ENCODE data around the gene ACAA2. TPM values are rescaled to one million over a fixed set of nuclear protein-coding genes. Genes with fewer than 3 reads are reported as not detected.

ACAA2 gene
- total RNA-seq, 2 experiments from 2014 or later, result 5.7 to 6.2 TPM

DNA sequence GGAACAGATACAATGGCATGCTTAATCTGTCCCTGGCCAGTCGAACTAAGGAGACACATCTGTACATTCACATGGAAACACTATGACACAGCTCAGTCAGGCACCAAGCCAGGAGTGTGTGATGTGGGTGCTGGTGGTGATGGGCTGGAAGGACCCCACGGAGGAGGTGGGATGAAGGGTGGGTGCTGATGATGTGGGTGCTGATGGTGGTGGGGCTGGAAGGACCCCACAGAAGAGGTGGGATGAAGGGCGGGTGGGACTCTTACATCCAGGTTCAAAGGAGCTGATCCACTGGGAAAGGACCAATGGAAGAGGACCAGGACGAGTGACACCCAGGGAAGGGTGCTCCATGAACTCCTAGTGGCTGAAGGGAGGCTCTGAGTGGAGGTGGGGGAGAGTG, 34.8 kb upstream of the ACAA2 start:
- intact Hi-C loops (cut with DNase I, micrococcal nuclease), result no loop called here
- TF ChIP-seq, protein P1, sequence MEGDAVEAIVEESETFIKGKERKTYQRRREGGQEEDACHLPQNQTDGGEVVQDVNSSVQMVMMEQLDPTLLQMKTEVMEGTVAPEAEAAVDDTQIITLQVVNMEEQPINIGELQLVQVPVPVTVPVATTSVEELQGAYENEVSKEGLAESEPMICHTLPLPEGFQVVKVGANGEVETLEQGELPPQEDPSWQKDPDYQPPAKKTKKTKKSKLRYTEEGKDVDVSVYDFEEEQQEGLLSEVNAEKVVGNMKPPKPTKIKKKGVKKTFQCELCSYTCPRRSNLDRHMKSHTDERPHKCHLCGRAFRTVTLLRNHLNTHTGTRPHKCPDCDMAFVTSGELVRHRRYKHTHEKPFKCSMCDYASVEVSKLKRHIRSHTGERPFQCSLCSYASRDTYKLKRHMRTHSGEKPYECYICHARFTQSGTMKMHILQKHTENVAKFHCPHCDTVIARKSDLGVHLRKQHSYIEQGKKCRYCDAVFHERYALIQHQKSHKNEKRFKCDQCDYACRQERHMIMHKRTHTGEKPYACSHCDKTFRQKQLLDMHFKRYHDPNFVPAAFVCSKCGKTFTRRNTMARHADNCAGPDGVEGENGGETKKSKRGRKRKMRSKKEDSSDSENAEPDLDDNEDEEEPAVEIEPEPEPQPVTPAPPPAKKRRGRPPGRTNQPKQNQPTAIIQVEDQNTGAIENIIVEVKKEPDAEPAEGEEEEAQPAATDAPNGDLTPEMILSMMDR (IDR thresholded peaks at IDR 0.05), result no peak
- Mint-ChIP-seq H3K27ac (no peak overlapping the region), H3K27me3 (peaks cover 24% of the 10 kb centered on the region), H3K36me3 (ENCODE audit: low read depth) (no peaks in the 10 kb centered on the region), H3K9me3 (no peaks in the 10 kb centered on the region), H3K4me1 (ENCODE audit: low read depth) (no peaks in the 10 kb centered on the region), H3K4me3 (no peak overlapping the region)
- H3K36me3 ChIP-seq (ENCODE audit: insufficient read depth, low read length), result no peaks in the 10 kb centered on the region
- DNase-seq (no peak), ATAC-seq (ENCODE audit: poor library complexity) (no peak)
- no peak overlapping the region for H3K27ac ChIP-seq (ENCODE audit: low read depth in 1 of 2, low read length in 2 of 2)
- no peaks in the 10 kb centered on the region for H3K9me3 ChIP-seq (ENCODE audit: control insufficient read depth in 1 of 2, insufficient read depth in 1 of 2, low read length in 2 of 2)
- CTCF ChIA-PET, result no interaction called here
- H3K27me3 ChIP-seq (ENCODE audit: control insufficient read depth in 1 of 2, insufficient read depth in 2 of 2, low read length in 2 of 2), result no peaks in the 10 kb centered on the region
- H3K4me3 ChIP-seq (ENCODE audit: low read length), result no peak overlapping the region
- POLR2A ChIA-PET, result no interaction called here
- H3K4me1 ChIP-seq (ENCODE audit: insufficient read depth, low read length), result no peaks in the 10 kb centered on the region

DNA sequence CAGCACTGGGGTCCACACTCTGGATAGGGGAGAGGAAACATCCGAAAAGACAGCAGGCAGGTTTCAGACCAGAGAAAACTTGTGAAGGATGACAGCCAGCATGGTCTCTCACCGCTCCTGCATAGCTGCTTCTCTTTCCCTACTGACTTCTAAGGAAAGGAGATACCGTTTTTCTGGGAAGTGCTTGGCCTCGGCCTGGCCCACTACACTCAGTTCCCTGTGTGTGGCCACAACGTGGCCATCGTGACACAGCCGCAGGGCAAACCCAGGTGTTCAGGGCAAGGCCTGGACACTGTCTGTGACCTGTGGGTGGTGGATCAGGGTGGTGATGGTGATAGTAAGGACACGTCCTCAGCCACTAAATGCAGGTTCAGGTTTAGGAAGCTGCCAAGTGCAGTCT, 34.2 kb upstream of the ACAA2 start:
- H3K36me3 ChIP-seq (ENCODE audit: insufficient read depth, low read length), result no peaks in the 10 kb centered on the region
- no peaks in the 10 kb centered on the region for H3K9me3 ChIP-seq (ENCODE audit: control insufficient read depth in 1 of 2, insufficient read depth in 1 of 2, low read length in 2 of 2)
- H3K27ac ChIP-seq (ENCODE audit: low read depth in 1 of 2, low read length in 2 of 2), result no peak overlapping the region
- H3K4me1 ChIP-seq (ENCODE audit: insufficient read depth, low read length), result no peaks in the 10 kb centered on the region
- H3K4me3 ChIP-seq (ENCODE audit: low read length), result no peak overlapping the region
- H3K4me3 Mint-ChIP-seq, result no peak overlapping the region
- no peaks in the 10 kb centered on the region for H3K4me1 Mint-ChIP-seq (ENCODE audit: low read depth)
- no peaks in the 10 kb centered on the region for H3K27me3 ChIP-seq (ENCODE audit: control insufficient read depth in 1 of 2, insufficient read depth in 2 of 2, low read length in 2 of 2)
- H3K27me3 Mint-ChIP-seq, result peaks cover 24% of the 10 kb centered on the region
- H3K36me3 Mint-ChIP-seq (ENCODE audit: low read depth), result no peaks in the 10 kb centered on the region
- no peak overlapping the region for H3K27ac Mint-ChIP-seq
- DNase-seq, result no peak
- intact Hi-C loops (cut with DNase I, micrococcal nuclease), result no loop called here
- no peaks in the 10 kb centered on the region for H3K9me3 Mint-ChIP-seq
- TF ChIP-seq, protein P1 (IDR thresholded peaks at IDR 0.05), result no peak
- ChIA-PET POLR2A (no interaction called here), CTCF (no interaction called here)
- no peak for ATAC-seq (ENCODE audit: poor library complexity)

DNA sequence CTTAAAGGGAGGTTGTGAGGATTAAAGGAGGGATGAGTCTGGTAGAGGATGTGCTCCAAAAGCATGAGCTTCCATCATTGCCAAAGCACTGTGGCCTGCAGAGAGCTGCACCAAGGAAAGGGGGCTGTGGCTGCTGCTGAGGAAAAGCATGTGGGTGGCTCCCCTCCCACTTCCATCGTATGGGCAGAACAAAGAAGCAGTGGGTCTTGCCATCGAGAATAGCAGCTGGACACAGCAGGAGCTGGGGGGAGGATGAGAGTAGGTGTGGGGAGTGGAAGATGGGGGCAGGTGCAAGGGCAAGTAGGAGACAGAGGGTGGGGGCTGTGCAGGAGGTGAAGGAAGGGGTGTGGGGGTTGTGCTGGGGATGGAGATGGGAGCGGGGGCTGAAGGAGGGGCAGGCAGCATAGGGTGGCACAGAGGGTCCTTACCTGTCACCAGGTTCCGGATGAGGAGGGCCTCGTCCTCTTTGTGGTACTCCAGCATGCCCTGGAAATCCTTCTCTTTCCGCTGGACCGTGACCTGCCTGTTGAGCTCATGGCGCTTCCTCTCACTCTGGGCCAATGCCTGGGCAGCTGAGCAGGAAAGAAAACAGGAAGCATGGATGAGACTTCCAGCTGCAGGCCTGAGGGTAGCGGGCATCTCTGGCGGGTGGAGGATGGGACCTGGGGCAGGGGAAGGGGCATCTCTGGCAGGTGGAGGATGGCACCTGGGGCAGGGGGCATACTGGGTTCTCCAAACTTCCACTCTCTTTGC, 33.6 kb upstream of the ACAA2 start:
- no peaks in the 10 kb centered on the region for H3K9me3 Mint-ChIP-seq
- Histone ChIP-seq H3K4me1 (ENCODE audit: insufficient read depth, low read length) (no peaks in the 10 kb centered on the region), H3K27ac (ENCODE audit: low read depth in 1 of 2, low read length in 2 of 2) (no peak overlapping the region), H3K9me3 (ENCODE audit: control insufficient read depth in 1 of 2, insufficient read depth in 1 of 2, low read length in 2 of 2) (no peaks in the 10 kb centered on the region), H3K27me3 (ENCODE audit: control insufficient read depth in 1 of 2, insufficient read depth in 2 of 2, low read length in 2 of 2) (no peaks in the 10 kb centered on the region), H3K4me3 (ENCODE audit: low read length) (no peak overlapping the region), H3K36me3 (ENCODE audit: insufficient read depth, low read length) (no peaks in the 10 kb centered on the region)
- H3K27me3 Mint-ChIP-seq, result peaks cover 24% of the 10 kb centered on the region
- ChIA-PET CTCF (no interaction called here), POLR2A (no interaction called here)
- ATAC-seq (ENCODE audit: poor library complexity) (no peak), DNase-seq (no peak)
- no peaks in the 10 kb centered on the region for H3K4me1 Mint-ChIP-seq (ENCODE audit: low read depth)
- intact Hi-C loops (cut with DNase I, micrococcal nuclease), result no loop called here
- no peak overlapping the region for H3K27ac Mint-ChIP-seq
- H3K36me3 Mint-ChIP-seq (ENCODE audit: low read depth), result no peaks in the 10 kb centered on the region
- TF ChIP-seq, protein P1 (IDR thresholded peaks at IDR 0.05), result no peak
- H3K4me3 Mint-ChIP-seq, result no peak overlapping the region
